ENCODE results near the gene NRXN2. TPM values are rescaled to one million over a fixed set of nuclear protein-coding genes. Genes with fewer than 3 reads are reported as not detected.

Gene NRXN2
- total and polyA plus RNA-seq, 3 donors from 2014 or later: 32.6 to 46.8 (median 40.1) TPM

DNA sequence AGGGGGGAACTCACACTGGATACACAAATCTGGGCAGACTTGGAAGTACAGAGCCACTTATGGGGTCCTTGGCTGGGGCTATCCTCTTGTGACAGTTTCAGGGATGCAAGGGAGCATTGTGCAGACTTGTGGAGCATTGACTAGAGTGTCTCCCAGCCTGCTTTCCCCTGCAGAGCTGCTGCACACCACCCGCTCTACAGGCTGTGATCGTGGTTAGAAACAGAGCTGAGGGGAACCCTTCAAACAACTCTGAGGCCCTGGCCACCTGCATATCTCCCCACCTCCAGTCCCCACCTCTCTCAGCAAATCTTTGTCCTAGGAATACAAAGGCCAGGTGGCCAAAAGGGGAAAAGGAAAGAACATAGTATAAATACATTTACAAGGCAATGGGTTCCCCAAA, 64.7 kb downstream of the NRXN2 start:
- H3K4me1 ChIP-seq: peaks cover 8% of the 10 kb centered on the region
- no peaks in the 10 kb centered on the region for H3K36me3 ChIP-seq (ENCODE audit: low read depth, missing control alignments)
- no peaks in the 10 kb centered on the region for H3K27me3 ChIP-seq
- no peak for DNase-seq
- no peak overlapping the region for H3K27ac ChIP-seq
- WGBS, 2 donors: 75 to 89% methylated on average over 2 of the region's 2 CpGs
- intact Hi-C loops (cut with DNase I; ENCODE audit: low total_unique reads): no loop called here
- TF ChIP-seq POLR2A (IDR thresholded peaks at IDR 0.05): no peak
- TF ChIP-seq, protein P1, sequence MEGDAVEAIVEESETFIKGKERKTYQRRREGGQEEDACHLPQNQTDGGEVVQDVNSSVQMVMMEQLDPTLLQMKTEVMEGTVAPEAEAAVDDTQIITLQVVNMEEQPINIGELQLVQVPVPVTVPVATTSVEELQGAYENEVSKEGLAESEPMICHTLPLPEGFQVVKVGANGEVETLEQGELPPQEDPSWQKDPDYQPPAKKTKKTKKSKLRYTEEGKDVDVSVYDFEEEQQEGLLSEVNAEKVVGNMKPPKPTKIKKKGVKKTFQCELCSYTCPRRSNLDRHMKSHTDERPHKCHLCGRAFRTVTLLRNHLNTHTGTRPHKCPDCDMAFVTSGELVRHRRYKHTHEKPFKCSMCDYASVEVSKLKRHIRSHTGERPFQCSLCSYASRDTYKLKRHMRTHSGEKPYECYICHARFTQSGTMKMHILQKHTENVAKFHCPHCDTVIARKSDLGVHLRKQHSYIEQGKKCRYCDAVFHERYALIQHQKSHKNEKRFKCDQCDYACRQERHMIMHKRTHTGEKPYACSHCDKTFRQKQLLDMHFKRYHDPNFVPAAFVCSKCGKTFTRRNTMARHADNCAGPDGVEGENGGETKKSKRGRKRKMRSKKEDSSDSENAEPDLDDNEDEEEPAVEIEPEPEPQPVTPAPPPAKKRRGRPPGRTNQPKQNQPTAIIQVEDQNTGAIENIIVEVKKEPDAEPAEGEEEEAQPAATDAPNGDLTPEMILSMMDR (IDR thresholded peaks at IDR 0.05): no peak
- no peak overlapping the region for H3K4me3 ChIP-seq
- no peaks in the 10 kb centered on the region for H3K9me3 ChIP-seq

DNA sequence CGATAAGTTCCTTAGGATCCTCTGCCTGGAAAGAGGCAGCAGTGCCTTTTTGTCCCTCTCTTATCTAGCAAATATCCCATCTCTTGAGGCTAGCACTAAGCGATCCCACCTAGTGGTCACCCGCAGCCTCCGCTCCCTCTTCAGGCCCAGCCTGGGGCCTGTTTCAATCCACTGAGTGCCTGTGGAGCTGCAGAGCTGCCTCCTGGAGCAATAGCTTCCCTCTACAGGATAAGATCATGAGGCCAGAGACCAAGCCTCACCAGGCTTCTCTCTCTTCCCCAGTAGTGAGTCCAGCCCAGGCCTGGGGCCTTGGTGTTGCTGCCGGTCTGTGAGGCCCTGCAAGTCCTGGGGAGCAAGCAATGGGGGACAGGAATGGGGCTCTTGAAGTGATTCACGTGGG, 66.1 kb downstream of the NRXN2 start:
- intact Hi-C loops (cut with DNase I; ENCODE audit: low total_unique reads): no loop called here
- 68 to 82% methylated on average over 5 to 6 of the region's 6 CpGs for WGBS, 2 donors
- Histone ChIP-seq H3K4me1 (peaks cover 8% of the 10 kb centered on the region), H3K9me3 (no peaks in the 10 kb centered on the region), H3K36me3 (ENCODE audit: low read depth, missing control alignments) (no peaks in the 10 kb centered on the region), H3K4me3 (no peak overlapping the region), H3K27ac (no peak overlapping the region), H3K27me3 (no peaks in the 10 kb centered on the region)
- TF ChIP-seq, protein P1 (IDR thresholded peaks at IDR 0.05): no peak
- TF ChIP-seq POLR2A (IDR thresholded peaks at IDR 0.05): no peak
- no peak for DNase-seq

DNA sequence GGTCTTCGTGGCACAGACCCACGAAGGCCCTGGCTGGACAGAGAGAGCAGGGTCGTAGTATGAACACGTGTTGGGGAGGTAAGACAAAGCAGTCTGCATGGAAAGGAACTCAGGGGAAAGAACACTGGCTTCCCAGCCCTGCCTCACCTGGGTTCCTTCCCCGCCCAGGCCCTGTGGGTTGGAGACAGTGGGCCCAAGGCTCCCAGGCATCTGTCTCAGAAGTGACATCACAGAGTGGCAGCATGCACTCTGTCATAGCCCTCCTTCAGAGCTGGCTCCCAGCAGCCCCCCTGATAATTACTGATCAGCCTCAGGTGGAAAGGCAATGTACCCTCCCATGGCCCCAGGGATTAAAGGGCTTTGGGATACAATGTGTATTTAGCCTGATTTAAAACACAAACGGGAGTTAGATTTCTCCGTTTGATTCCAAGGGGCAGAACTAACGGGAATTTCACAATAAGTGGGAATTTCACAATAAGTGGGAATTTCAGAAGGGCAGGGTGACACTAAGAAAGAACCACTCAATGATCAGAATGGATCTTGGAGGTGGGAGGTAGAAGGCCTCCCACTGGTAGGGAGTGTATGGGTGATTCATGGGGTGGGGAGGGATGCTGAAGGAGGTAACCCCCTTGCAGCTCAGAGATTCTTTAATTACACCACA, 66.9 kb downstream of the NRXN2 start:
- no peaks in the 10 kb centered on the region for H3K36me3 ChIP-seq (ENCODE audit: low read depth, missing control alignments)
- peaks cover 5% of the 10 kb centered on the region for H3K4me1 ChIP-seq
- 92 to 94% methylated on average over 8 of the region's 8 CpGs for WGBS, 2 donors
- H3K9me3 ChIP-seq: no peaks in the 10 kb centered on the region
- no peaks in the 10 kb centered on the region for H3K27me3 ChIP-seq
- intact Hi-C loops (cut with DNase I; ENCODE audit: low total_unique reads): no loop called here
- TF ChIP-seq, protein P1 (IDR thresholded peaks at IDR 0.05): no peak
- TF ChIP-seq POLR2A (IDR thresholded peaks at IDR 0.05): no peak
- no peak for DNase-seq
- H3K27ac ChIP-seq: no peak overlapping the region
- no peak overlapping the region for H3K4me3 ChIP-seq

DNA sequence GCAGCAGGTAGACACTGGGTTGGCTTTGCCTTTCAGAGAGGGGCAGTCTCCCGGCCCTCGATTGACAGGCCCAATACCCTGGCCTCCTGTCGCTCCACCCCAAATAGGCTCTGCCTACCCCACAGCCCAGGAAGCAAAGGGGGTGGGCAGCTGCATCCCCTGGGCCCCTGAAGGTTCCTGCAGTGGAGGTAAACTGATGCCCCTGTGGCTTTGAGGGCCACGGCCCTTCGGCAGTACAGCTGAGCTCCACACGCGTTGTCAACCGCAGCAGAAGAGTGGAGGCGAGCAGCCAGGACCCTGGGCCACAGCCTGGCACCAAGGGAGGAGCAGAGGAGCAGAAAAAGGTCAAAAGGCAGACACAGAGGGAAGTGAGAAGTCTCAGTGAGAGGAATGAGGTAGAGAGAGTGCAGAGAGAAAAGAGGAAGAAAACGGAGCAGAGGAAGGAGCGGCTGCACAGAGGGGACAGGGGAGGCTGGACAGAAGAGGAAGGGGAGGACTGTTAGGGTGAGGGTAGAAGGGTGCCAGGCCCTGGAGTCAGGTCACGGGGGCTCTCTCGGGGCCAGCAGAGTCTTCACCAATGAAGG, 67.9 kb downstream of the NRXN2 start:
- intact Hi-C loops (cut with DNase I; ENCODE audit: low total_unique reads): loop anchor here (5.0 kb wide), 1 partner anchor 103 kb away; no protein-coding TSS in a partner anchor
- Histone ChIP-seq H3K9me3 (no peaks in the 10 kb centered on the region), H3K4me1 (no peaks in the 10 kb centered on the region), H3K27ac (no peak overlapping the region), H3K36me3 (ENCODE audit: low read depth, missing control alignments) (no peaks in the 10 kb centered on the region), H3K4me3 (no peak overlapping the region), H3K27me3 (no peaks in the 10 kb centered on the region)
- DNase-seq: no peak
- TF ChIP-seq, protein P1 (IDR thresholded peaks at IDR 0.05): no peak
- TF ChIP-seq POLR2A (IDR thresholded peaks at IDR 0.05): no peak
- 81 to 83% methylated on average over 13 of the region's 13 CpGs for WGBS, 2 donors
